GM19395 (cell line): ENCODE results near the gene CHID1.

ENCODE experiments used
- ATAC-seq: cut with Tn5 transposase; IDR thresholded peaks from one replicate; pipeline ENCODE4 v1.9.1; 2021; ENCODE audit warnings: mild to moderate bottlenecking, moderate library complexity; ENCODE audit not compliant: unreplicated experiment

Gene CHID1

GRCh38 chr11:837990-838307, 72.7 kb downstream of the CHID1 start:
- ATAC-seq, result no peak

DNA sequence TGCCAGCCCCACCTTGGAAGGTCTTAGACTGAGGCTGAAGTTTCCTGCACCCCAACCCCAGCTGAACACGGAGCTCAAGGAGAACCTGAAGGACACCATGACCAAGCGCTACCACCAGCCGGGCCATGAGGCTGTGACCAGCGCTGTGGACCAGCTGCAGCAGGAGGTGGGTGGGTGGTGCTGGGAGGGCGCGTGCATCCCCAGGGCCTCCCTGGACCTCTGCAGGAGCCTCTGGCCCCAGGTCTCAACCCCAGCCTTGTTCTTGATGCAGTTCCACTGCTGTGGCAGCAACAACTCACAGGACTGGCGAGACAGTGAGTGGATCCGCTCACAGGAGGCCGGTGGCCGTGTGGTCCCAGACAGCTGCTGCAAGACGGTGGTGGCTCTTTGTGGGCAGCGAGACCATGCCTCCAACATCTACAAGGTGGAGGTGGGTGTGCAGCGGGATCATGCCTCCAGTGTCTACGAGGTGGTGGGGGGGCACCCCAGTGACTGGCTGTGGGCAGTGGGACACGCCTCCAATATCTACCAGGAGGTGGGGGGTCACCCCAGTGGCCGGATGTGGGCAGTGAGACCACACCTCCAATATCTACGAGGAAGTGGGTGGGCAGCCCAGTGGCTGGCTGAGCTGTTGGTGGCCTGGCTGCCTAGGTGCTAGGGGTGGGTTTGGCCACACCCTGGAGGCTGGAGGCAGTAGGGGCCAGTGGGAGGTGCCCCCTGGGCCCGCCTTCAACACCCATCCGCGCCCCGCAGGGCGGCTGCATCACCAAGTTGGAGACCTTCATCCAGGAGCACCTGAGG, 73.2 kb downstream of the CHID1 start:
- ATAC-seq, result no peak

DNA sequence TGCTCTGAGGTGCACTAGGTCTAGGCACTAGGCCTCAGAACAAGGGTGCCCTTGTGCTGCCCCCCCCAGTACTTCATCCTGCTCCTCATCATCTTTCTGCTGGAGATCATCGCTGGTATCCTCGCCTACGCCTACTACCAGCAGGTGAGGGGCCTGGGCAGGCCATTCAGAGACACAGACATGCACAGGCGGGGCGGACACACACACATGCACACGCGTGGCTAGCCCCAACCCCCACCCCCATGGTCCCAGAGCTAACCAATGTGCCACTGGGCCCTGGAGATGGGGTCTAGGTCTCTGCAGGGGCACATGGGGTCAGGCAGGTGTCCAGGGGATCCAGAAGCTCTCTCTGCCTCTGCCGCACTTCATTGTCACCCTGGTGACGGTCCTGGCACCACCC, 73.9 kb downstream of the CHID1 start:
- no peak for ATAC-seq

DNA sequence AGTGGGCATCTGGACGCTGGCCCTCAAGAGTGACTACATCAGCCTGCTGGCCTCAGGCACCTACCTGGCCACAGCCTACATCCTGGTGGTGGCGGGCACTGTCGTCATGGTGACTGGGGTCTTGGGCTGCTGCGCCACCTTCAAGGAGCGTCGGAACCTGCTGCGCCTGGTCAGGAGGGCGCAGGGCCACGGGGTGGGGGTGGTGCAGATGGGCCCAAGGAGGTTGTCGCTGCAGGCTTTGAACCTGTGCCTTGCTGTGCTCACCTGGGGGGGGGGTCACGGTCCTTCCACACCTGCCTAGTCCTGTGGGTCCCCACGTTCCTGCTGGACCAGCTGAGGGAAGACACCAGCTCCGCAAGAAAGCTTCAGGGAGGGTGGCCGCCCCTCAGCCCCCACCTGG, 74.3 kb downstream of the CHID1 start:
- ATAC-seq, result no peak

DNA sequence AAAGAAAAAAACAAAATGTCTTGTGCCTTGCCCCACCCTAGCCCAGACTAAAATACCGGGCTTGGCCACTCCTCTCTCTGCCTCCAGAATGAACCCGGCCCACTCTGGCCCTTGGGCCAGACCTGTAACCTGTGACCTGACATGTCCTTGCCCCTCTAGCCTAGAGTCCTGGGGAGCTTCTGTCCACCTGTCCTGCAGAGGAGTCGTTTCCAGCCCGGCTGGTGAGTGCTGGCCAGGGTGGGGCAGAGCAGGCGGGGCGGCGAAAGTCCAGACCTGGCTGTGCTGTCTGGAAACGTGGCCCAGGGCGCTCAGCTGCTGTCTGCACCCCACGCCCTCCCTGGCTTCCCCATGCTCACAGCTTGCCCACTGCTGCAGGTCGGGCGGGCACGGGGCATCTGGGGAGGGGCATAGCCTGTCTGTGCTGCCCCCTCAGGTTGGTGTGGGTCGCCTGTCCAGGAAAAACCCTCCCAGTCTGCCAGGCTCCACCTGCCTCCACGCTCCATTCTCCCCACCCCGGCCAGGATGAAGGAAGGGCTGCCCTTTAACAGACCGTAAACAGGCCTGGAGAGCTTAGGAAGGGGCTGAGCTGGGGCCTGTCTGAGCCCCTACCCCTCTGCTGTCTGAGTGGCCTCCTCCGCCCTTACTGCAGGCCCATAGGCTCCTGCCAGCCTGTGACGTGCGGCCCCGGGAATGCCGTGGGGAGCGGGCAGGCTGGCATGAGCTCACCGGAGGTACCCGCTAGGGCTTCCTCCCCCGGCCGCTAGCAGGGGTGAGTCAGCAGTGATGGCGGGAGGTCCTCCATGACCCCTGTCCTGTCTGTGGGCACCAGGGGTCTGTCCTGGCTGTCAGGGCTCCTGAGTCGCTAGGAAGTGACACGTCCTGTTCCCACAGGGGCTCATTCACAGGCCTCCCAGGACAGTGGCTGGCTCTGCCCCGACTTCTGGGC, 76.0 kb downstream of the CHID1 start:
- ATAC-seq, result no peak

DNA sequence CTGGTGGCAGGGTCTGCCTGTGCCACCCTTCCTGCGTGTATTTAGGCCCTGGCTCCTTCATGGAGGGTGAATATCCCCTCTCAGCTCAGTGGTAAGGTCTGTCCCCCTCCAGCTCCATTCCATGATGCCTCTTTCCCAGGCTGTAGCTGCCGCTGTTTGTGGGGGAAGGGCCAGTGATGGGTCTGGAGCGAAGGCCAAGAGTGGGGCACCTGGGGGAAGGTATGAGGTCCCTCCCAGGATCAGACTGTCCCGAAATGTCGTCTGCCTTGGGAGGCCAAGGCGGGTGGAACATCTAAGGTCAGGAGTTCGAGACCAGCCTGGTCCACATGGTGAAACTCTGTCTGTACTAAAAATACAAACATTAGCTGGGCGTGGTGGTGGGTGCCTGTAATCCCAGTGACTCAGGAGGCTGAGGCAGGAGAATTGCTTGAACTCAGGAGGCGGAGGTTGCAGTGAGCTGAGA, 76.7 kb downstream of the CHID1 start:
- ATAC-seq, result no peak

DNA sequence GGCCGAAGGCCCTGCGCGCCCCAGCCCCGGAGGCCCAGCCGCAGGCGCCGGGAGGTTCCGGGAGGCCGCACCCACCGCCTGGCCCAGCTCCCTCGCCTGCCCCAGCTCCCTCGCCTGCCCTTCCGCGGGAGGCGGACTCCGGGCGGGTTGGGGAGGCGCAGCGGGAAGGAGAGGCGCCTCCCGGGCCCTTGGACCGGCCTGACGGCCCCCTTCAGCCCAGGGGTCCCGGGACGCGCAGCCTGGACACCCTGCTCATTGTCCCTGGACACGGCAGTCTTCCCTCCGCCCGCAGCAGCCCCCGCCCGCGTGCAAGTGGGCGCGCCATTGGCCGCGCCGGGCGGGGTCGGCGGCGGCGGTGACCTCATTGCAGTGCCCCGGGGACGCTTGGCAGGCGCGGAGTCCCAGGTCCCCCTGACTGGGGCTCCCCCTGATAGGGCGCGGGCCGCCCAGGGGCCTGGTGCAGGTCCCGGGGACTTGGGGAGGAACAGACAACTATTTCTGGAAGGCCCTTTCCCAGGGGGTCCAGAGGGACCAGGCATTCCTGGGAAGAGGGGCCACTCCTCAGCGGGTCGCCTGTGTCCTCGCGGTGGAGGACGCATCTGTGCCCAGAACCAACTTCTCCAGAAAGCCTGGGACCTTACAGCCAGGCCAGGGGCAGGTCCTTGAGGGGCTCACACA, 77.4 kb downstream of the CHID1 start:
- peak; percentile 21 for ATAC-seq

- ATAC-seq, result peak; percentile 36
Observed at GRCh38 chr11:832529-833113, 78.0 kb downstream of the CHID1 start, which contains the start of gene CD151. TSS of gene CD151 (plus strand) at chr11:832952. CDS start at chr11:836070, 3,118 bp downstream.

GRCh38 chr11:831961-832528, 78.6 kb downstream of the CHID1 start:
- no peak for ATAC-seq

DNA sequence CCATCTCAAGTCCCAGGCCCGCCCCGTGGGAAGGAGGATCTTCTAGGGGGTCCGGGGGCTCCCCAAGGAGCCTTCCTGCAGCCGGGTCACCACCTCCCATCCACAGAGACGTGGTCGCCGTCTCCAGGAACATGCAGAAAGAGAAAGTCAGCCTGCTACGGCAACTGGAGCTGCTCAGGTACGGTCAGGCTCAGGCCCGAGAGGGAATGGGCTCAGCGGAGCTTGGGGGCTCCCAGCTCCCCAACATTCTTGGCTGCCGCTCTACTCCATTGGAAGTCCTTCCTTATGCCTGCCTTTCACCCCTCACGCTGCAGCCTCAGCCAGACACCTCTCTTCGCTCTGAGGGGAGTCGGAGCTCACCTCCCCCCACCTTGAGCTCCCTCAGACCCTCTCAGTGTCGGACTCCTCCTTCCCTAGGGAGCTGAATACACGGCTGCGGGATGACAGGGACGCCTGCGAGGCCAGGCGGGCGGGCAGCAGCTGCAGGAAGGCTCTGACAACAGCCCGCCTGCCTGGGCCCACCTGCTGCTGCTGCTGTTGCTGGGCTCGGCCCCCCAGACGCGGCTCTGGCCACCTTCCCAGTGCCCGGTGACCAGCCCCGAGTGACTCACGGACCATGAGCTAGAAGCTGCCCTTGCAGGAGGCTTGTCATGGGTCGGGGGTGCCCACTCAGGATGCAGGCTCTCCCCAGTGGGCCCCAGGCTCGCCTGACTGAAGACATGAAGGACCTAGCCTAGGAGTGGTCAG, 79.3 kb downstream of the CHID1 start:
- no peak for ATAC-seq

DNA sequence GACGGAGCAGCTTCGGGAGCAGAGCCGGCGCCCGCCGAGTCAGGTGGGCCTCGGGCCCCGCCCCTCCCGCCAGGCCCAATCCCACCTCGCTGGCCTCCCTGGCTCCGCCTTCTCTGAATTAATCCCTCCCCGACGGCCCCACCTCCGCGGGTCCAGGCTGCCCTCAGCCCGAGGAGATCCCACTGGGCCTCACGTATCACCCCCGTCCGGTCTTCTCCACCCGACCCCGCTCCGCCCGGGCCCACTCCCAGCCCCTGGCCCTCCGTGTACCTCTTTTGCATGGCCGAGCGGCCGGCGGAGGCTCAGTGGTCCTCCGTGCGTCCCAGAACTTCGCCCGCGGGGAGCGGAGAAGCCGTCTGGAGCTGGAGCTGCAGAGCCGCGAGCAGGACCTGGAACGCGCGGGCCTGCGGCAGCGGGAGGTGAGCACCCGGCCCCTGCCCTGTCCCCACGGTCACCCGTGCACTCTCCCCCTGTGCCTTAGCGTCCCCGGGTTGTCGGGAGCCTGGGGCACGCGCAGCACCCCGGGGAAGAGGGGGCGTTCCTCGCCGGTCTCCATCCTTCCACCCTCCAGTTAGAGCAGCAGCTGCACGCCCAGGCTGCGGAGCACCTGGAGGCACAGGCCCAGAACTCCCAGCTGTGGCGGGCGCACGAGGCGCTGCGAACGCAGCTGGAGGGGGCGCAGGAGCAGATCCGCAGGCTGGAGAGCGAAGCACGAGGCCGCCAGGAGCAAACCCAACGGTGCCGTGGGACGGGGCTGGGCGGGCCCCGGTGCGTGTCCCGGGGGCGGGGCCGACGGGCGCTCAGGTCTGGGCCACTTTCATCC, 80.1 kb downstream of the CHID1 start:
- no peak for ATAC-seq

- no peak for ATAC-seq
Observed at GRCh38 chr11:829847-830294, 80.7 kb downstream of the CHID1 start.

DNA sequence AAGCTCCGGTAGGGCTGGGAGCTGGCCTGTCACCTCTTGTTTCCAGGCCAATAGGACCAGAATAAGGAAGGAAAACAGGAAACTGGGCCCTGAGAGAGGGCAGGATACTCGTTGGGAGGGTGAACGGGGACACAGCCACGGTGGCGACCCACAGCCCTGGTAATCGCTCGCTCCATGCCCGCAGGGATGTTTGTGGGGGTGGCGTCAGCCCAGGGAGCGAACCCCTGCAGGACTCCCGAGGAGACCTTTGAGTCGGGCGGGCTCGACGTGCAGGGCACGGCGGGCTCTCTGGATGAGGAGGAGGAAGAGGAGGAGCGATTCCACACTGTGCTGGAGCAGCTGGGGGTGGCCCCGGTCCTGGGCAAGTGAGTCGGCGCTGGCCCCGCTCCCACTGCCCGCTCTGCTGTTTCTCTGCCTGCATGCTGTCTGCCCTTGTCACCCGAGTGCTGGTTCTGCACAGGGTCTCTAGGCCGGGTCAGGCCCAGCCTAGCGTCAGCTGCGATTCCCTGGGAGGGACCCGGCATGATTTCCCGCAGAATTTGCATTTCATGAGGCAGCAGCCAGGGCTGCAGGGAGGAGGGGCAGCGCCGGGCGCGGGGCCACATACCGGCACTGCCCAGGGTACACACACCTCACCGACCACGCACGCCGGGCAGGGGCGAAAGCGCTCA, 81.3 kb downstream of the CHID1 start:
- ATAC-seq, result no peak

DNA sequence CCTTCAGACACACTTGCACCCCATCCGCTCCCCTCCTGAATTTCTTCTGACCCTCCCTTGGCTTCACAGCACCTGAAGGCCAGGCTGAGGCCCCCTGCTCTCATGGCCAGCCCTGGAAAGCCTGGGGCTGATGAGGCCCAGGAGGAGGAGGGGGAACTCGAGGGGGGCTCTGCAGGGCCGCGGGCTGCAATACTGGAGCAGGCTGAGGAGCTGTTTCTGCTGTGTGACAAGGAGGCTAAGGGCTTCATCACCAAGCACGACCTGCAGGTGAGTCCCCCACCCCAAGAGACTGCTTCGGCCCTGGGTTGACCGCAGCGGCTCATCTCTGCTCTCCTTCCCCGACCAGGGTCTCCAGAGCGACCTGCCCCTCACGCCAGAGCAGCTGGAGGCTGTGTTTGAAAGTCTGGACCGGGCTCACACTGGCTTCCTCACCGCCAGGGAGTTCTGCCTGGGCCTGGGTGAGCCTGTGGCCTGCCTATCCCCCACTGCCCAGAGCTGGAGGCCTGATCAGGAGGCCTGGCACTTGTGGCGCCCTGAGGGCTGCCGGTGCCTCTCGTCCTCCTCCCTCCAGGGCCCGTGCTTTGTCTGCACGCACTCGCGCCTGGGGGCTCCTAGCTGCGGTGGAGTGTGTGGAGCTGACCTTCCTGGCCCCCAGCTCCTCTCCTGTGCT, 82.0 kb downstream of the CHID1 start:
- no peak for ATAC-seq

GRCh38 chr11:827897-828192, 82.8 kb downstream of the CHID1 start, which contains the start of gene CRACR2B:
TSS of gene CRACR2B (plus strand) at chr11:827919. CDS start at chr11:828608, 689 bp downstream.
- ATAC-seq, result peak; percentile 27

GRCh38 chr11:827146-827896, 83.3 kb downstream of the CHID1 start:
- ATAC-seq, result peak; percentile 48

DNA sequence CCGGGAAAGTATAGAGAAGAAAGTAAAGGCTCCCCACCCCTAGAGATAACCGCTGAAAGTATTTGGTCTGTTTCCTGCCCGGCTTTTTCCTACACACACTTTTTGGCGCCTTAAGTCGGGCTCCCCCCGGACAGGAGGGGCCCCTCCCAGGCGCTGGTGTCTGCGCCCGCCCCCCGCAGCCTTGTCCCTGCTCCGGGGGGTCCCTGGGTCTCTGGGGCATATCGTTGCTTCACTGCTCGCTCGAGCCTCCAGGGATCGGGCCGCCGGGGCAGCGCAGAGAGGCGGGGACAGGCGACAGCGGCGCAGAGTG, 83.8 kb downstream of the CHID1 start:
- peak; percentile 7 for ATAC-seq
